ENCODE results near the gene EDARADD.
"Not testable (repeated sequence)": the region's sequence is repeated elsewhere in the genome, so short reads cannot be mapped to it uniquely, and the experiment has no call there.

The EDARADD gene

DNA sequence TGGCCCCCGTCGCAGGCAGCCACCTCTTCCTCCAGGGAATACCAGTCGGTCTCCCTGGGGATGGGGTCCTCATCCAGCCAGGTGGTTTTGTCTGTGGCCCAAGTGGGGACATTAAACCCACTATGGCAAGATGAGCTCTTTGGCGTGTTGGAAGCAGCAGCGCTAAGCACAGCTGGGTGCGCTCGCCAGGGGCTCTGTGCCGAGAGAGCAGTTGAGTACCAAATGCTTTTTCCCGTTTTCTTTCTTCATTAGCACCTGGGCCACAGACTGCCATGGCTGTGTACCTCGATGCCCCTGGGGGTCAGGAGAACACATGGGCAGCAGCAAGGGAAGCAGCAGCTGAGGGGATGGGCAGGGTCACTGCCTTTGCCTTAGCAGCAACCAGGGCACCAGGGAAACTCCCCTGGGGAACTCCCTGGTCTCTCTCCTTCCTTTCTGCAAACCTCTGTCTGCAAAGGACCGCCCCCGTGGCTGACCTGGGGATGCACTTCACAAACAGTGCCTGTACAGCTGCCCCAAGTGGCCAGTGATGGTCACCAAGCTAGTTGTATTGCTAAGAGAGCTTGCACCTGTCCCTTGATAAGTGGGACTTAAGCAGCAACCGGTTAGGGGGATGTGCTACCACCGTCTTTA lies 31.1 kb downstream of the EDARADD start:
- DNase-seq (ENCODE audit: low read depth in 1 of 2, low spot score in 1 of 2) = no peak
- no peak for TF ChIP-seq JUND (IDR thresholded peaks at IDR 0.05; ENCODE audit: low read depth)
- in situ Hi-C loops (cut with HindIII; ENCODE audit: low pct_unique_long_range_greater_than_20kb, low sequenced_read_pairs) = no loop called here

DNA sequence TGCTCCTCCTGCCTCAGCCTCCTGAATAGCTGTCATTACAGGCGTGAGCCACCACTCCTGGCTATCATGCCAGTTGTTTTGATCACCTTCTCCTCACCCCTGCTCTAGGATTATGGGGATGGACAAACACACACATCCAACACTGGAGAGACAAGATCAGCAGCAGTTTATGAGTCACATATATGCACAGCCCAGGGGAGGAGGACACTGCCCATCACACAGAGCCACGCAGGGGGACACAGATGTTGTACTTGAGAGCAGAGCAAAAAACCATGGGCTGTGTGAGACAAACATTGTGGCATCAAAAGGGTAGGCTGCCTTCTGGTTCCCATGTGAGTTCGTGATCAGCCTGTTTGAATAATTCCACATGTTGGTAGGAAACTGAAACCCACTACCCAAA lies 32.1 kb downstream of the EDARADD start:
- in situ Hi-C loops (cut with HindIII; ENCODE audit: low pct_unique_long_range_greater_than_20kb, low sequenced_read_pairs) = no loop called here
- TF ChIP-seq JUND (IDR thresholded peaks at IDR 0.05; ENCODE audit: low read depth) = no peak
- DNase-seq (ENCODE audit: low read depth in 1 of 2, low spot score in 1 of 2) = no peak

DNA sequence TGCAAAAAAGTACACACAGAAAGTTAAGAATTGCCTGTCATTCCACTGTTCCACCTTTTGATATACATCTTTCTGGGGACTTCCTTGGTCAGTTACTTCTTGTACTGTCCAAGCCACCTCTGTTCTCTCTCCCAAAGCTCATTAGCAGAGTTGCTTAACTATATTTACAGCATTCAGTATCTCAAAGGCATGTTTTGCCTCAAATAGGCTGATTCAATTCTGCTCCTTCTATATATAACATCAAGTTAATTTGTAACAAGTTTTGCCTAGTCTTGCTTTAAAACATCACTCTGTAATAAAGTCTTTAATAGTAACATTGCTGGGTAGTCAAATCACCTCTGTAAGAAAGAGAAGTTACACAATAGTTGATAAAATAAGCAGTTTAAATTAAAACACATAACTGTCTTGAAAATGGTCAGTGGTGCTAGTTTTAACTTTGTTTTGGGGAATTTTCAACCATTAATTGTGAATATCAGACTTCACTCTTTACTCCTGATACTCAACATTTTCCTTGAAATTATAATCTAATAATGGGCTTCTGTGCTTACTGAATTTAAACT lies 35.7 kb downstream of the EDARADD start:
- DNase-seq (ENCODE audit: low read depth in 1 of 2, low spot score in 1 of 2) = no peak
- TF ChIP-seq JUND (IDR thresholded peaks at IDR 0.05; ENCODE audit: low read depth) = no peak
- in situ Hi-C loops (cut with HindIII; ENCODE audit: low pct_unique_long_range_greater_than_20kb, low sequenced_read_pairs) = no loop called here

DNA sequence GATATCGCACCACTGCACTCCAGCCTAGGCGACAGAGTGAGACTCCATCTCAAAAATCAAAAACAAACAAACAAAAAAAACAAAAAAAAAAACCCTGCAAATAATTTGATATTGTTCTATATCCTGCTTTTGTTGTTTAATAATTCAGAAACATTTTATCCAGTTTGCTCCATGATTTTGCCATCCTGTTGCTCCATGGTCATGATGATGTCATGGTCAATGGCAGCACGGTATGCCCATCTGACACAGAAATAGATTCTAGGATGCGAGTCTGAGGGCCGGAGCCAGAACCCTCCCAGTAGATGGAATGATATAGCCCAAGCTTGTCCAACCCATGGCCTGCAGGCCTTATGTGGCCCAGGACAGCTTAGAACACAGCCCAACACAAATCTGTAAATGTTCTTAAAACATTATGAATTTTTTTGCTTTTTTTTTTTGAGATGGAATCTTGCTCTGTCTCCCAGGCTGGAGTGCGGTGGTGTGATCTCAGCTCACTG lies 39.8 kb downstream of the EDARADD start:
- in situ Hi-C loops (cut with HindIII; ENCODE audit: low pct_unique_long_range_greater_than_20kb, low sequenced_read_pairs) = no loop called here

DNA sequence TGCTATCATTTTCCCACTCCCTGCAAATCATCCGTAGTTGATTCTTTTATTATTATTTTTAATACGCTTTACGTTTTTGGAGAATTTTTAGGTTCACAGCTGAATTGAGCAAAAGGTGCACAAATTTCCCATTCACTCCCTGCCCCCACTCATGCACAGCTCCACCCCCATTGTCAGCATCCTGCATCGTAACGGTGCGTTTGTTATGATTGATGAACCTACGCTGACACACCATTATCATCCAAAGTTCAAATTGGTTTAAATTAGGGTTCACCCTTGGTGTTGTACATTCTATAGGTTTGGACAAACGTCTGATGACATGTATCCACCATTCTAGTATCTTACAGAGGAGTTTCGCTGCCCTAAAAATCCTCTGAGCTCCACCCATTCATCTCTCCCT lies 44.5 kb downstream of the EDARADD start:
- in situ Hi-C loops (cut with HindIII; ENCODE audit: low pct_unique_long_range_greater_than_20kb, low sequenced_read_pairs) = no loop called here
- TF ChIP-seq JUND (IDR thresholded peaks at IDR 0.05; ENCODE audit: low read depth) = no peak

More for the DNA sequence above, 39.8 kb downstream of the EDARADD start:
- no peak for TF ChIP-seq JUND (IDR thresholded peaks at IDR 0.05; ENCODE audit: low read depth)
- DNase-seq (ENCODE audit: low read depth in 1 of 2, low spot score in 1 of 2) = no peak

DNA sequence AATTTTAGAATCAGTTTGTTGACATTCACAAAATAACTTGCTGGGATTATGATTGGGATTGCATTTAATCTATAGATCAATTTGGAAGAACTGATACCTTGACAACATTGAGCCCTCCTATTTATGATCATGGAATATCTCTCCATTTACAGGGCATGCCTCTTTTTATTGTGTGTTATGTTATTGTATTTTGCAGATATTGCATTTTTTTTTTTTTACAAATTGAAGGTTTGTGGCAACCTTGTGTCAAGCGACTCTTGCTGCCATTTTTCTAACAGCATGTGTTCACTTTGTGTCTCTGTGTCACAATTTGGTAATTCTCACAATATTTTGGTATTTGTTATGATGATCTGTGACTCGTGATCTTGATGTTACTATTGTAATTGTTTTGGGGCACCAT lies 46.3 kb downstream of the EDARADD start:
- in situ Hi-C loops (cut with HindIII; ENCODE audit: low pct_unique_long_range_greater_than_20kb, low sequenced_read_pairs) = no loop called here
- no peak for TF ChIP-seq JUND (IDR thresholded peaks at IDR 0.05; ENCODE audit: low read depth)
- no peak for DNase-seq (ENCODE audit: low read depth in 1 of 2, low spot score in 1 of 2)

More for the DNA sequence above, 44.5 kb downstream of the EDARADD start:
- DNase-seq (ENCODE audit: low read depth in 1 of 2, low spot score in 1 of 2) = no peak

DNA sequence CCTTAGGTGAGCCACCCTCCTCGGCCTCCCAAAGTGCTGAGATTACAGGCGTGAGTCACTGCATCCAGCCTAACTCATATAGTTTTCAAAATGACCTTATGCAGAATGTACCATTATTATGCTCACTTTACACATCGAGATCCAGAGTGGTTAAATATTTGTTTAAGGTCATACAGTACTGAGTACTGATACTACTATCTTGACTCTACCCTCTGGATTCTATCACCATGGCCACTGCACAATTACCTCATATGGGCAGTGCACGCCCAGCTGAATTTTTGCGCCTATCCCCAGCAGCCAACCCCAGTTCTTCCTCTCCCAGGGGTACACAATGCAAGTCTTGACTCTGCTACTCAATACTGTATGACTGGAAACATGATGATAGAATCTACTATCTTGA lies 56.7 kb downstream of the EDARADD start:
- DNase-seq (ENCODE audit: low read depth in 1 of 2, low spot score in 1 of 2) = no peak
- in situ Hi-C loops (cut with HindIII; ENCODE audit: low pct_unique_long_range_greater_than_20kb, low sequenced_read_pairs) = no loop called here
- no peak for TF ChIP-seq JUND (IDR thresholded peaks at IDR 0.05; ENCODE audit: low read depth)

DNA sequence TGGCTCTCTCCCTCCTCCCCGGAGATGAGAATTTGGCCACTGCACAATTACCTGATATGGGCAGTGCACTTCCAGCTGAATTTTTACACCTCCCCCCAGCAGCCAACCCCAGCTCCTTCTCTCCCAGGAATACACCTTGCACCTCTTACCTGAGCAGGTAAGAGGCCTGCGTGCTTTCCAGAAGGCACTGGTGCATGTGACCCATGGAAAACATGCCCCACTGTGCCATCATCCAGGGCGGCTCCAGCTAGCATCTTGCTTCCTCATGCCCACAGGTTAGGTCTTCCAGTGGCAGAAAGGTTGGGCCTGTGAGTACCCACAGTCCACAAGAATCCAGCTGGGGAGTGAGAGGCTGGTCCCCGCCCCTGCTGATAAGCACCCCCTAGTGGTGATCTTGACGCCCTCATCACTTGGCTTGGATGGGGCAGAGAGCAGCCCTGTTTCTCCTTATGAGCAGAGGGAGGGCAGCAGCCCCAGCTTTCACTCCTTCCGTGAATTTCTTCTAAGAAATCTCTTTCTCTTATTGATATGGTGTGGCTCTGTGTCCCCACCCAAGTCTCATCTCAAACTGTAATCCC lies 57.8 kb downstream of the EDARADD start:
- in situ Hi-C loops (cut with HindIII; ENCODE audit: low pct_unique_long_range_greater_than_20kb, low sequenced_read_pairs) = no loop called here
- TF ChIP-seq JUND (IDR thresholded peaks at IDR 0.05; ENCODE audit: low read depth) = no peak
- DNase-seq (ENCODE audit: low read depth in 1 of 2, low spot score in 1 of 2) = peak in 1 of 2 experiments; percentile 21

DNA sequence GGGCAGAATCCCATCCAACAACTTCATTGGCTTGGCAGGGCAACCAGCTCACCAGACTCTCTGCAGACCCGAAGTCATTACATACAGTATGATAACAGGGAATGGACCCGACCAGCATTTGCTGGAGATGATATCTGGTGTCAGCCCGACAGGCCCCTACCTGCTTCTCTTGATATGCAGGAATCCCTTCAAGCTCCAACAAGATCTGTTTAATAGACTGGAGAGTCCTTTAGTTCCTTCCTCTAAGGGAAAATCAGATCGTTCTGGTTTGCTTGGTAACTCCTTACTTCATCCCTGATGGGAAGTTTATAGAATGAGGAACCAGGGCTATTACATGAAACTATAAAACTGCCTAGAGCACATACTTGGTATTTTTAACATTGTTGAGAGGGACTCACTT lies 61.2 kb downstream of the EDARADD start:
- no peak for TF ChIP-seq JUND (IDR thresholded peaks at IDR 0.05; ENCODE audit: low read depth)
- in situ Hi-C loops (cut with HindIII; ENCODE audit: low pct_unique_long_range_greater_than_20kb, low sequenced_read_pairs) = no loop called here
- DNase-seq (ENCODE audit: low read depth in 1 of 2, low spot score in 1 of 2) = peak; percentile 39 to 41

DNA sequence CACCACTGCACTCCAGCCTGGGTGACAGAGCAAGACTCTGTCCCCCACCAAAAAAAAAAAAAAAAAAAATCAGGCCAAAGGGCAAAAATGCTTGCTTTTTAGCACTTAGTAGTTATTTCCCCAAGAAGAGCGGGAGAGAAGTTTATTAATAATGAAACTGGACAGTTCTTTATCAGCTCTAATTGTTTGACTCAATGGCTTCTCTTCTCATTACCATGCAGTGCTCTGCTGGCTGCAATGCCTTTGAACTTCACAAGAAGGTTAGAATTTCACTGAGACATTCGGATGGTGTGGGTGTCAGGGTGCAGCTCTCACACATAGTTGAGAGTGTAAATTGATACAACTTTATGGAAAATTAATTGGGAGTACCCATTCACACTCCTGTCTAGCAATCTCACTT lies 63.7 kb downstream of the EDARADD start:
- in situ Hi-C loops (cut with HindIII; ENCODE audit: low pct_unique_long_range_greater_than_20kb, low sequenced_read_pairs) = no loop called here
- TF ChIP-seq JUND (IDR thresholded peaks at IDR 0.05; ENCODE audit: low read depth) = no peak
- no peak for DNase-seq (ENCODE audit: low read depth in 1 of 2, low spot score in 1 of 2)

DNA sequence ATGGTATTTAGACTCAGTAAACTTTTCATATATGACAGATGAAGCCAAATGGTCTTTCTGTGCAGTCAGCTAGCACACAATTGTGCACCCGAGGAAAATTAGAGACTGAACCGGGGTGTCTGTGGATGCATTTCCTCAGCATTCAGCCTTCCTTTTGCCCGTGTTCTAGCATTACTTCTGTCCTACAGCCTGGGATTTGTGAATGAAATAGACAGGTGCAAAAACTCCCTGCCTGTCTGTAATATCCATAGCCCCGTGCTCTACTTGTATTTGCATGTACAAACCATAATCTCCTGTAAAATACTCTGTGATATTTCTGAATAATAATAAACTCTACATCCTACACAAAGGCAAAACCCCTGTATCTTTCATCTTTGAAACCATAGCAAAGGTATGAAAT lies 64.9 kb downstream of the EDARADD start:
- in situ Hi-C loops (cut with HindIII; ENCODE audit: low pct_unique_long_range_greater_than_20kb, low sequenced_read_pairs) = no loop called here
- TF ChIP-seq JUND (IDR thresholded peaks at IDR 0.05; ENCODE audit: low read depth) = no peak
- no peak for DNase-seq (ENCODE audit: low read depth in 1 of 2, low spot score in 1 of 2)

DNA sequence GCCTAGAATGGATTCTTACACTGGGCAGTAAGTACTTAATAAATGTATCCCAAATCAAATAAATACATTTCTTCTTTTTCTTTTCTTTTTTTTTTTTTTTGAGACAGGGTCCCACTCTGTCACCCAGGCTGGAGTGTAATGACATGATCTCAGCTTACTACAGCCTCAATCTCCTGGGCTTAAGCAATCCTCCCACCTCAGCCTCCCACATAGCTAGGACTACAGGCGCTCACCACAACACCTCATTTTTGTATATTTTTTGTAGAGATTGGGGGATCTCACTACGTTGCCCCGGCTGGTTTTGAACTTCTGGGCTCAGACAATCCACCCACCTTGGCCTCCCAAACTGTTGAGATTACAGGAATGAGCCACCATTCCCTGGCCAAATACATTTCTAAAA lies 66.0 kb downstream of the EDARADD start:
- no peak for TF ChIP-seq JUND (IDR thresholded peaks at IDR 0.05; ENCODE audit: low read depth)
- in situ Hi-C loops (cut with HindIII; ENCODE audit: low pct_unique_long_range_greater_than_20kb, low sequenced_read_pairs) = no loop called here
- DNase-seq (ENCODE audit: low read depth in 1 of 2, low spot score in 1 of 2) = no peak

DNA sequence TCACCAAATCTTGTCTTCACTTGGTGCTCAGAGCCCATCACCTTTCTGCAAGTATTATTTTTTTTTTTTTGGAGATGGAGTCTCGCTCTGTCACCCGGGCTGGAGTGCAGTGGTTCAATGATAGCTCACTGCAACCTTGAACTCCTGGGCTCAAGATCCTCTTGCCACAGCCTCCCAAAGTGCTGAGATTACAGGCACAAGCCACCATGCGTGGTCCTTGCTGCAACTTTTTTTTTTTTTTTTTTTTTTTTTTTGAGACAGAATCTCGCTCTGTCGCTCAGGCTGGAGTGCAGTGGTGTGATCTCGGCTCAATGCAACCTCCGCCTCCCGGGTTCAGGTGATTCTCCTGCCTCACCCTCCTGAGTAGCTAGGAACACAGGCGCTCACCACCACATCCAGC lies 70.1 kb downstream of the EDARADD start:
- DNase-seq (ENCODE audit: low read depth in 1 of 2, low spot score in 1 of 2); in situ Hi-C loops (cut with HindIII; ENCODE audit: low pct_unique_long_range_greater_than_20kb, low sequenced_read_pairs): not testable (repeated sequence)

Measured in T47D (cell line).